Lung (tissue), 12 donors: ENCODE data around the gene PTPN22. TPM values are rescaled to one million over a fixed set of nuclear protein-coding genes. Genes with fewer than 3 reads are reported as not detected.

Experiments used
- ATAC-seq: fragments of 200-7000 bp; cut with Tn5 transposase; one replicate; pipeline ENCODE4 v1.9.1; 2020; ENCODE audit warnings: moderate number of reproducible peaks; ENCODE audit not compliant: insufficient read depth, low FRiP score
- DNase-seq, 3 donors: peaks; one replicate each; pipeline ENCODE4 v3.0.0-alpha.2; 2013 to 2017
- H3K27ac ChIP-seq, 2 donors: one replicate each; pipeline ENCODE4 v1.5.1; 2013; ENCODE audit warnings: mild to moderate bottlenecking in 2 of 2, moderate library complexity in 2 of 2, control low read depth in 1 of 2, inconsistent platforms in 1 of 2, low read depth in 1 of 2, low read length in 1 of 2
- H3K27me3 ChIP-seq, 3 donors: one replicate each; pipeline ENCODE4 v1.5.1; 2013; ENCODE audit warnings: low read length in 2 of 3; ENCODE audit not compliant: control insufficient read depth in 3 of 3, insufficient read depth in 3 of 3
- H3K36me3 ChIP-seq, 4 donors: one replicate each; pipeline ENCODE4 v1.5.1; 2013; ENCODE audit warnings: low read length in 4 of 4, mild to moderate bottlenecking in 1 of 4, moderate library complexity in 1 of 4; ENCODE audit not compliant: control insufficient read depth in 4 of 4, insufficient read depth in 4 of 4
- H3K4me1 ChIP-seq, 5 donors: one replicate each; pipeline ENCODE4 v1.5.1; 2013; ENCODE audit warnings: low read length in 5 of 5, mild to moderate bottlenecking in 2 of 5, moderate library complexity in 1 of 5; ENCODE audit not compliant: control insufficient read depth in 5 of 5, insufficient read depth in 5 of 5
- H3K4me3 ChIP-seq: one replicate; pipeline ENCODE4 v1.5.1; 2013; ENCODE audit warnings: mild to moderate bottlenecking, control low read depth, moderate library complexity
- H3K9ac ChIP-seq, 2 donors: one replicate each; pipeline ENCODE4 v1.5.1; 2013; ENCODE audit warnings: low read length in 2 of 2, control low read depth in 1 of 2; ENCODE audit not compliant: insufficient read depth in 1 of 2
- H3K9me3 ChIP-seq, 4 donors: one replicate each; pipeline ENCODE4 v1.5.1; 2013; ENCODE audit warnings: low read length in 3 of 4, mild to moderate bottlenecking in 1 of 4, moderate library complexity in 1 of 4; ENCODE audit not compliant: control insufficient read depth in 4 of 4, insufficient read depth in 3 of 4
- WGBS, 2 donors: extraction: QIAGEN DNeasy Blood & Tissue Kit; methylation state at CpG; one replicate each; pipeline ENCODE4 v1.1.7; 2013; 5-methylcytosine and 5-hydroxymethylcytosine counted together
- polyA plus RNA-seq, 2 donors: library from polyadenylated mRNA; stranded (reverse); fragments of 200-250 nt; gene quantifications; one replicate each; pipeline ENCODE4 v1.2.1, GENCODE V29; 2013
- total RNA-seq, 2 donors: library from RNA; depleted of rRNA in 1 of 2; stranded (reverse); fragments of >200 nt in 1 of 2; gene quantifications; one replicate each; pipeline ENCODE4 v1.2.1, GENCODE V29; 2014 to 2021
- TF ChIP-seq, protein P1 (sequence below): IDR thresholded peaks from 2 replicates; pipeline ENCODE4 v1.5.1; 2012; ENCODE audit warnings: mild to moderate bottlenecking; ENCODE audit errors: control extremely low read depth, extremely low read depth
- donor health status: control.
- donor health status: control.
- donor health status: Bipolar disorder and iron deficiency.
- donor health status: healthy.
- donor health status: DM: yes; HTN: yes; CAD: no.

PTPN22 gene
- total and polyA plus RNA-seq, 4 donors = 4.2 to 7.0 (median 6.1) TPM

DNA sequence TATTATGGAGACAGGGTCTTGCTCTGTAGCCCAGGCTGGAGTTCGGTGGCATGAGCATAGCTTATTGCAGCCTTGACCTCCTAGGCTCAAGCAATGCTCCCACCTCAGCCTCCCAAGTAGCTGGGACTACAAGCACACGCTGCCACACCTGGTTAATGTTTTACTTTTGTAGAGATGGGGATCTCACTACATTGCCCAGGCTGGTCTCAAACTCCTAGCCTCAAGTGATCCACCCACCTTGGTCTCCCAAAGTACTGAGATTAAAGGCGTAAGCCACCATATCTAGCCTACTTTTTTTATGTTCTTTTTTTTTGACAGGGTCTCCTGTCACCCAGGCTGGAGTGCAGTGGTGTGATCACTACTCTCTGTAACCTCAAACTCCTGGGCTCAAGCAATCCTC lies 21.8 kb upstream of the PTPN22 start:
- TF ChIP-seq, protein P1, sequence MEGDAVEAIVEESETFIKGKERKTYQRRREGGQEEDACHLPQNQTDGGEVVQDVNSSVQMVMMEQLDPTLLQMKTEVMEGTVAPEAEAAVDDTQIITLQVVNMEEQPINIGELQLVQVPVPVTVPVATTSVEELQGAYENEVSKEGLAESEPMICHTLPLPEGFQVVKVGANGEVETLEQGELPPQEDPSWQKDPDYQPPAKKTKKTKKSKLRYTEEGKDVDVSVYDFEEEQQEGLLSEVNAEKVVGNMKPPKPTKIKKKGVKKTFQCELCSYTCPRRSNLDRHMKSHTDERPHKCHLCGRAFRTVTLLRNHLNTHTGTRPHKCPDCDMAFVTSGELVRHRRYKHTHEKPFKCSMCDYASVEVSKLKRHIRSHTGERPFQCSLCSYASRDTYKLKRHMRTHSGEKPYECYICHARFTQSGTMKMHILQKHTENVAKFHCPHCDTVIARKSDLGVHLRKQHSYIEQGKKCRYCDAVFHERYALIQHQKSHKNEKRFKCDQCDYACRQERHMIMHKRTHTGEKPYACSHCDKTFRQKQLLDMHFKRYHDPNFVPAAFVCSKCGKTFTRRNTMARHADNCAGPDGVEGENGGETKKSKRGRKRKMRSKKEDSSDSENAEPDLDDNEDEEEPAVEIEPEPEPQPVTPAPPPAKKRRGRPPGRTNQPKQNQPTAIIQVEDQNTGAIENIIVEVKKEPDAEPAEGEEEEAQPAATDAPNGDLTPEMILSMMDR = no peak

DNA sequence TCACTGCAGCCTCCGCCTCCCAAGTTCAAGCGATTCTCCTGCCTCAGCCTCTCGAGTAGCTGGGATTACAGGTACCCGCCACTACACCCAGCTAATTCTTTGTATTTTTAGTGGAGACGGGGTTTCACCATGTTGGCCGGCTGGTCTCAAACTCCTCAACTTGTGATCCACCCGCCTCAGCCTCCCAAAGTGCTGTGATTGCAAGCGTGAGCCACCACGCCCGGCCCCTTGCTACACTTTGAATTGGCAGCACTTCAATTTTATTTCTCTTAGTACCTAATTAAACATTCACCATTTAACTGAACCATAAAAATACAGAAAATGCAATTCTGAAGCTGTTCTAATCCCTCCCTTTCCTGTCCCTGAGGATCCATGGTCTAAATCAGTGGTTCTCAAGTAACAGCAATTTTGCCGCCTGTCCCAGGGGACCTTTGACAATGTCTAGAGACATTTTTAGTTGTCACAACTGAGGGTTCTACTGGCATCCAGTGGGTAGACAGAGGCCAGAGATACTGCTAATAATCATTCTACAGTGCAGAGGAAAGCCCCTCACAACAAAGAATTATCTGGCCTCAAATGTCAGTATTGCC lies 20.2 kb upstream of the PTPN22 start:
- Histone ChIP-seq H3K9me3 (no peaks in the 10 kb centered on the region), H3K4me3 (no peak overlapping the region), H3K9ac (no peak overlapping the region), H3K36me3 (peaks cover 6 to 14% (median 9%) of the 10 kb centered on the region in 4 donors), H3K27ac (no peak overlapping the region), H3K27me3 (no peaks in the 10 kb centered on the region), H3K4me1 (no peaks in the 10 kb centered on the region)
- WGBS, 2 donors = 84 to 91% methylated on average over 10 to 11 of the region's 11 CpGs
- TF ChIP-seq, protein P1 = no peak
- ATAC-seq (no peak), DNase-seq (no peak)

More for the DNA sequence above, 21.8 kb upstream of the PTPN22 start:
- Histone ChIP-seq H3K36me3 (peaks cover 13 to 23% (median 16%) of the 10 kb centered on the region in 4 donors), H3K9me3 (no peaks in the 10 kb centered on the region), H3K4me1 (no peaks in the 10 kb centered on the region), H3K4me3 (no peak overlapping the region), H3K9ac (no peak overlapping the region), H3K27ac (no peak overlapping the region), H3K27me3 (no peaks in the 10 kb centered on the region)
- WGBS, 2 donors = 93% methylated on average over 3 of the region's 3 CpGs
- no peak for DNase-seq
- ATAC-seq = no peak

DNA sequence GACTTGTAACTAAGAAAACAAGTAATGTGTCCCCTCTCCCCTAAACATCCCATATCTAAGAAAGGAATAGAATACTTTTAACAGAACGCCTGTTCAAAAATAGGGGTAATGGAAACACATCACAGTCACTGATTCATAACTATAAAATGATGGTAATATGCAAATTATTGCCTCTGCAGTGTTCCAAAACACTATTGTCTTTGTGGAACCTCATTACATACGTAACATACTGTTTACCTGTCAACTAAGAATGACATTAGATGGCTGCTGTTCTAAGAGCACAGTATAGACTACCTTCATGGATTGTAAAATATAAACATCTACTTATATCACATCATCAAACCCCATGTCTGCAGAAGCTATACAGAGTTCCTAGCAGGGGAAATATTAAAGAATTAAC lies 19.3 kb upstream of the PTPN22 start:
- ATAC-seq (no peak), DNase-seq (no peak)
- peaks cover under 1 to 8% (median 4%) of the 10 kb centered on the region in 4 donors for H3K36me3 ChIP-seq
- no peak overlapping the region for H3K9ac ChIP-seq
- H3K27me3 ChIP-seq = no peaks in the 10 kb centered on the region
- 66 to 75% methylated on average over 2 of the region's 2 CpGs for WGBS, 2 donors
- TF ChIP-seq, protein P1 = no peak
- no peak overlapping the region for H3K27ac ChIP-seq
- H3K4me3 ChIP-seq = no peak overlapping the region
- H3K9me3 ChIP-seq = no peaks in the 10 kb centered on the region
- H3K4me1 ChIP-seq = no peaks in the 10 kb centered on the region
